Neural progenitor cell (in vitro differentiated cells): ENCODE data around the gene GAMT.

Experiments used
- CTCF ChIP-seq: fragments of 200-600 bp; sonication (generic); IDR thresholded peaks from 2 replicates; pipeline ENCODE4 v1.5.1; 2017; ENCODE audit warnings: antibody characterized with exemption, mild to moderate bottlenecking
- EZH2 ChIP-seq: fragments of 200-600 bp; sonication (generic); IDR thresholded peaks from 2 replicates; pipeline ENCODE4 v1.6.1; 2017; ENCODE audit warnings: antibody characterized with exemption, mild to moderate bottlenecking, moderate library complexity

GRCh38 chr19:1428738-1429391 is 27.5 kb upstream of the GAMT start:
- TF ChIP-seq CTCF (no peak), EZH2 (no peak)
